ENCODE measurements around the gene NEK11.

- no peak for TF ChIP-seq CTCF (IDR thresholded peaks at IDR 0.05; ENCODE audit: insufficient read depth, low read depth, low read length)
- no peak for TF ChIP-seq EZH2 (IDR thresholded peaks at IDR 0.05; ENCODE audit: insufficient read depth, low read length)
Measured at GRCh38 chr3:131396170-131396569, 369.5 kb downstream of the NEK11 start.
